Right lobe of liver (tissue), 4 donors: ENCODE data around the gene ACOX2.

Experiments used
- POLR2A ChIP-seq: fragments of 450-650 bp; IDR thresholded peaks from one replicate; pipeline ENCODE4 v1.6.1; 2017; ENCODE audit warnings: antibody characterized with exemption, mild to moderate bottlenecking
- TF ChIP-seq, protein P1 (sequence below), 4 donors: fragments of 200-600 bp in 3 of 4; fragments of 450-650 bp in 1 of 4; IDR thresholded peaks; one replicate each; pipeline versions ENCODE4 v1.5.1 to v1.8.0; 2016 to 2022; ENCODE audit warnings: antibody characterized with exemption in 4 of 4, mild to moderate bottlenecking in 2 of 4
- donor health status: DM: no; HTN: no; CAD: no.
- donor health status: DM: no; HTN: no; CAD: no.
- donor health status: DM: no; HTN: yes; CAD: no.

DNA sequence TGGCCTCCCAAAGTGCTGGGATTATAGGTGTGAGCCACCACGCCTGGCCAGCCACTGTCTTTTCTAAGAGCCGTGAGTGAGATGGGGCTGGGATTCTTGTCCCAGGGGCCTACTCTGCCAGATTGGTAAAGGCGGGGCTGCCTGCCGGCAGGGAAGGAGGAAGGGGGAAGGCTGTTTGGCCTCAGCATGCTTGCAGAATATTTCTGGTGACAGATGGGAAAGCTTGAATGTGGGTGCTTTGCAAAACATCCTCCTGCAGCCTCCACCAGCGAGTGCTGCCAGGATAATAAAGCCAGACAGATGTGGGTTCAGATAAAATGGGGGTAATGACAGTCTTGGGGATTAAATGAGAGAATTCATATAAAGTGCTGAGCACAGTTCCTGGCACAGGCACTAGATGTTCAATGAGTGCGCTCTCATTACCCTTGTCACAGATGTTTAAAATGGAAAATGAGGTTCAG lies 19.8 kb upstream of the ACOX2 start:
- TF ChIP-seq, protein P1, sequence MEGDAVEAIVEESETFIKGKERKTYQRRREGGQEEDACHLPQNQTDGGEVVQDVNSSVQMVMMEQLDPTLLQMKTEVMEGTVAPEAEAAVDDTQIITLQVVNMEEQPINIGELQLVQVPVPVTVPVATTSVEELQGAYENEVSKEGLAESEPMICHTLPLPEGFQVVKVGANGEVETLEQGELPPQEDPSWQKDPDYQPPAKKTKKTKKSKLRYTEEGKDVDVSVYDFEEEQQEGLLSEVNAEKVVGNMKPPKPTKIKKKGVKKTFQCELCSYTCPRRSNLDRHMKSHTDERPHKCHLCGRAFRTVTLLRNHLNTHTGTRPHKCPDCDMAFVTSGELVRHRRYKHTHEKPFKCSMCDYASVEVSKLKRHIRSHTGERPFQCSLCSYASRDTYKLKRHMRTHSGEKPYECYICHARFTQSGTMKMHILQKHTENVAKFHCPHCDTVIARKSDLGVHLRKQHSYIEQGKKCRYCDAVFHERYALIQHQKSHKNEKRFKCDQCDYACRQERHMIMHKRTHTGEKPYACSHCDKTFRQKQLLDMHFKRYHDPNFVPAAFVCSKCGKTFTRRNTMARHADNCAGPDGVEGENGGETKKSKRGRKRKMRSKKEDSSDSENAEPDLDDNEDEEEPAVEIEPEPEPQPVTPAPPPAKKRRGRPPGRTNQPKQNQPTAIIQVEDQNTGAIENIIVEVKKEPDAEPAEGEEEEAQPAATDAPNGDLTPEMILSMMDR (IDR thresholded peaks at IDR 0.05) = no peak
- TF ChIP-seq POLR2A = no peak
